Fibroblast of mammary gland (primary cell): ENCODE data around the gene PDCD4.
A peak's percentile ranks its signal among the peaks of the same experiment; 100 is the strongest.

Experiments
- DNase-seq: peaks from one replicate; pipeline ENCODE4 v3.0.0-alpha.2; 2010; ENCODE audit warnings: low read depth
- H3K4me3 ChIP-seq: 2 replicates; pipeline ENCODE4 v1.5.1; 2011; ENCODE audit warnings: low read depth, mild to moderate bottlenecking, low read length, moderate library complexity; ENCODE audit not compliant: control insufficient read depth
- TF ChIP-seq, protein P1 (sequence below): conservative IDR thresholded peaks from 2 replicates; pipeline ENCODE4 v1.5.1; 2011; ENCODE audit warnings: low read depth, low read length, inconsistent platforms; ENCODE audit not compliant: control insufficient read depth, insufficient read depth

PDCD4 gene

GRCh38 chr10:110852947-110853346, 18.8 kb upstream of the PDCD4 start:
- DNase-seq, result no peak

DNA sequence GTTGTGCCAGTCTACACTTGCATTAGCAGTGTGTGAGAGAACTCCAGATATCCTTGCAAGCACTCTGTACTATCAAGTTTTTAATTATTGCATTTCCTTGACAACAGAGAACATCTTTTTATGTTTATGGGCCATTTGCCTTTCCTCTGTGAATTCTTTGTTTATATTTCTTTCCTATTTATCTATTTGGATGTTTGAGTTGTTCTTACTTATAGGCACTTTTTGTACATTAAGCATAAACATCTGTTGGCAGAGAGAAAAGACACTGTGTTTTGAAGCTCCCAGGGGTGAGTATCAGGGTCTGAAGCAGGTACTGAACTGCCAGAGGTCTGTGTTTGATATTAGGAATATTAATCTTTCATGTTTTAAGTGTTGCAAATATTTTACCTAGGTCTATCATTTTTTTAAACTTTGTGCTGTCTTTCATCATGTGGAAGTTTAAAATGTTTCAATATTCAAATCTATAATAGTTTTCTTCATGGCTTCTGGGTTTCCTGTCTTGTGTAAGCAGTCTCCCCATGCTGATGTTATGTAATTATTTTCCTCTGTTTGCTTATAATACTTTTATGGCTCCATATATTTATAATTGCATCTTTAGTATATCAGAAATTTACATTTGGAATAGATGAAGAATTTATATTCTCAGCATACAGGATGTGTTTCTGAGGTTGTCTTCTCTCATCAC, 17.7 kb upstream of the PDCD4 start:
- no peak overlapping the region for H3K4me3 ChIP-seq
- no peak for DNase-seq
- TF ChIP-seq, protein P1, sequence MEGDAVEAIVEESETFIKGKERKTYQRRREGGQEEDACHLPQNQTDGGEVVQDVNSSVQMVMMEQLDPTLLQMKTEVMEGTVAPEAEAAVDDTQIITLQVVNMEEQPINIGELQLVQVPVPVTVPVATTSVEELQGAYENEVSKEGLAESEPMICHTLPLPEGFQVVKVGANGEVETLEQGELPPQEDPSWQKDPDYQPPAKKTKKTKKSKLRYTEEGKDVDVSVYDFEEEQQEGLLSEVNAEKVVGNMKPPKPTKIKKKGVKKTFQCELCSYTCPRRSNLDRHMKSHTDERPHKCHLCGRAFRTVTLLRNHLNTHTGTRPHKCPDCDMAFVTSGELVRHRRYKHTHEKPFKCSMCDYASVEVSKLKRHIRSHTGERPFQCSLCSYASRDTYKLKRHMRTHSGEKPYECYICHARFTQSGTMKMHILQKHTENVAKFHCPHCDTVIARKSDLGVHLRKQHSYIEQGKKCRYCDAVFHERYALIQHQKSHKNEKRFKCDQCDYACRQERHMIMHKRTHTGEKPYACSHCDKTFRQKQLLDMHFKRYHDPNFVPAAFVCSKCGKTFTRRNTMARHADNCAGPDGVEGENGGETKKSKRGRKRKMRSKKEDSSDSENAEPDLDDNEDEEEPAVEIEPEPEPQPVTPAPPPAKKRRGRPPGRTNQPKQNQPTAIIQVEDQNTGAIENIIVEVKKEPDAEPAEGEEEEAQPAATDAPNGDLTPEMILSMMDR, result no peak

More at GRCh38 chr10:110852947-110853346, 18.8 kb upstream of the PDCD4 start:
- H3K4me3 ChIP-seq, result no peak overlapping the region
- TF ChIP-seq, protein P1, result no peak

DNA sequence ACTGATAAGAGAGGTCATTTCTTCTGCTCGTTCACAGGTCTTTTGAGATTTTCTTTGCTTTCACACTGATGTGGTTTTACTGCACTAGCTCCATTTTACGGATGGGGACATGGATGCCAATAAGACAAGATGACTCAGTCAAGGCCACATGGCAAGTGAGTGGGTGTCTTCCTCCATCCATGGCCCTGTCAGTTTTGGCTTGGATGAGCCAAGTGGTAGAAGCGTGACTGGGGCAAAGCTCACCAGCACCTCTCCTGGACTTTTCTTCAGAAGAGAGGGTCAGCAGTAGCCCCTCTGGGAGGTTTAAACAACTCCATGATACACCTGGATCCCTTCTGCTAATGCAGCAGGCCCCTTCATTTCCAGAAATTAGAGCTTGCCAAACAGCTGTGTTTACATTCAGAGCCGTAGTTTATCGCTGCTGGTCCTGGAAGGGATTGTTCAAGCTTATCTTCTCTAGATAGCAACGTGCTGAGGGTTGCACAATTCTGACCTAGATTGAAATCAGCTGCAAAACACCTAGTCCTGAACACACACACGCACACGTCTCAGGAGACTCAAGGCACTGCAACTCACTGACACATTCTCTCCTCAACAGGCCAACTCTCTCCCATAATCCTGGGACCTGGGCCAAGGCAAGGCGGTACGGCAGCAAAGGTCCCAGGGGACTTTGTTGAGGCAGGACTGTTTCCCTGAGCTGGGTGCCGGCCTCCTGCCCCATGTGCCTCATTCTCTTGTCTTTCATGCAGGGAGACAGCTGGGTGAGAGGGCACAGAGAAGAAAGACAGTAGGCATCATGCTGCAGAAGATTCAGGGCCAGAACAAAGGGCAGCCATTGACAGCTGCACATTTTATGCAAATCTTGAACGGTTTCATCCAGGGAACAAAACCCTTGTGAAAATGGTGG, 14.2 kb upstream of the PDCD4 start:
- TF ChIP-seq, protein P1, result no peak
- DNase-seq, result peak; percentile 74
- H3K4me3 ChIP-seq, result no peak overlapping the region

- no peak for DNase-seq
- H3K4me3 ChIP-seq, result no peak overlapping the region
- TF ChIP-seq, protein P1, result no peak
These were observed 13.3 kb upstream of the PDCD4 start for GRCh38 chr10:110858297-110858934.

- TF ChIP-seq, protein P1, result no peak
- DNase-seq, result no peak
- no peak overlapping the region for H3K4me3 ChIP-seq
These were observed 12.3 kb upstream of the PDCD4 start for GRCh38 chr10:110859206-110859972.

GRCh38 chr10:110859973-110860376, 11.8 kb upstream of the PDCD4 start:
- no peak overlapping the region for H3K4me3 ChIP-seq
- DNase-seq, result peak; percentile 94
- TF ChIP-seq, protein P1, result no peak
